Ascending aorta (tissue), 2 donors: ENCODE data around the gene PKIG. TPM values are rescaled to one million over a fixed set of nuclear protein-coding genes. Genes with fewer than 3 reads are reported as not detected.

Source experiments
- DNase-seq, 2 donors: peaks; one replicate each; pipeline ENCODE4 v3.0.0-alpha.2; 2019; ENCODE audit warnings: low spot score in 2 of 2
- H3K27ac ChIP-seq, 2 donors: fragments of 200-600 bp; sonication (generic); one replicate each; pipeline ENCODE4 v1.5.1; 2016 to 2017; ENCODE audit warnings: mild to moderate bottlenecking in 1 of 2
- H3K27me3 ChIP-seq: fragments of 200-600 bp; sonication (generic); one replicate; pipeline ENCODE4 v1.5.1; 2017
- H3K36me3 ChIP-seq, 2 donors: fragments of 200-600 bp; sonication (generic); one replicate each; pipeline ENCODE4 v1.5.1; 2016
- H3K4me1 ChIP-seq, 2 donors: fragments of 200-600 bp; sonication (generic); one replicate each; pipeline ENCODE4 v1.5.1; 2016 to 2017; ENCODE audit warnings: mild to moderate bottlenecking in 1 of 2
- H3K4me3 ChIP-seq, 2 donors: fragments of 200-600 bp; sonication (generic); one replicate each; pipeline ENCODE4 v1.5.1; 2016 to 2017; ENCODE audit warnings: mild to moderate bottlenecking in 1 of 2
- H3K9me3 ChIP-seq, 2 donors: fragments of 200-600 bp; sonication (generic); one replicate each; pipeline ENCODE4 v1.5.1; 2016
- CTCF ChIP-seq, 3 experiments: fragments of 200-600 bp in 2 of 3; fragments of 450-650 bp in 1 of 3; sonication (generic) in 2 of 3; IDR thresholded peaks; one replicate each; pipeline ENCODE4 v1.5.1; 2016 to 2019; ENCODE audit warnings: antibody characterized with exemption in 3 of 3, mild to moderate bottlenecking in 1 of 3, moderate library complexity in 1 of 3
- intact Hi-C: fragments of 100-400 bp; cut with DNase I; formaldehyde crosslinking; loops from one replicate; pipeline ENCODE4 v1.15.1; 2023
- total RNA-seq: library from RNA; depleted of rRNA; stranded (reverse); fragments of >200 nt; gene quantifications from one replicate; pipeline ENCODE4 v1.1.0, GENCODE V29; 2016

Gene PKIG
- total RNA-seq, 1 donor from 2014 or later = 84.7 TPM

- Histone ChIP-seq H3K4me3 (no peak overlapping the region), H3K9me3 (no peaks in the 10 kb centered on the region), H3K4me1 (peaks cover 37 to 71% of the 10 kb centered on the region in 2 donors), H3K27ac (peak overlapping the region; percentile 97), H3K36me3 (no peaks in the 10 kb centered on the region), H3K27me3 (no peaks in the 10 kb centered on the region)
- intact Hi-C loops = loop anchor here (2.0 to 5.0 kb wide), 5 partner anchors 14 to 388 kb away; partner anchors contain the start of genes KCNK15, OSER1 and SERINC3
- no peak for TF ChIP-seq CTCF (IDR thresholded peaks at IDR 0.05)
- DNase-seq = no peak
Measured at GRCh38 chr20:44600301-44600700, 17.9 kb downstream of the PKIG start.

- peak overlapping the region; percentile 97 for H3K27ac ChIP-seq
- DNase-seq = no peak
- H3K9me3 ChIP-seq = no peaks in the 10 kb centered on the region
- H3K4me3 ChIP-seq = peak overlapping the region in 1 of 2 donors; percentile 46
- intact Hi-C loops = loop anchor here (2.0 to 5.0 kb wide), 5 partner anchors 14 to 388 kb away; partner anchors contain the start of genes KCNK15, OSER1 and SERINC3
- no peak for TF ChIP-seq CTCF (IDR thresholded peaks at IDR 0.05)
- H3K4me1 ChIP-seq = peaks cover 37 to 67% of the 10 kb centered on the region in 2 donors
- H3K36me3 ChIP-seq = no peaks in the 10 kb centered on the region
- no peaks in the 10 kb centered on the region for H3K27me3 ChIP-seq
Measured at GRCh38 chr20:44600758-44601201, 18.4 kb downstream of the PKIG start.

- intact Hi-C loops = loop anchor here (2.0 to 5.0 kb wide), 5 partner anchors 14 to 389 kb away; partner anchors contain the start of genes KCNK15, OSER1 and SERINC3
- Histone ChIP-seq H3K9me3 (no peaks in the 10 kb centered on the region), H3K27me3 (no peaks in the 10 kb centered on the region), H3K4me3 (peak overlapping the region in 1 of 2 donors; percentile 46), H3K4me1 (peaks cover 37 to 67% of the 10 kb centered on the region in 2 donors), H3K27ac (peak overlapping the region; percentile 97), H3K36me3 (no peaks in the 10 kb centered on the region)
- no peak for DNase-seq
- TF ChIP-seq CTCF (IDR thresholded peaks at IDR 0.05) = no peak
Measured at GRCh38 chr20:44601236-44601671, 18.9 kb downstream of the PKIG start.

- H3K9me3 ChIP-seq = no peaks in the 10 kb centered on the region
- no peaks in the 10 kb centered on the region for H3K27me3 ChIP-seq
- H3K4me3 ChIP-seq = no peak overlapping the region
- peak in 1 of 2 donors; percentile 92 for DNase-seq
- intact Hi-C loops = loop anchor here (2.0 to 5.0 kb wide), 5 partner anchors 15 to 390 kb away; partner anchors contain the start of genes KCNK15, OSER1 and SERINC3
- no peaks in the 10 kb centered on the region for H3K36me3 ChIP-seq
- H3K4me1 ChIP-seq = peaks cover 37 to 62% of the 10 kb centered on the region in 2 donors
- TF ChIP-seq CTCF (IDR thresholded peaks at IDR 0.05) = no peak
- H3K27ac ChIP-seq = peak overlapping the region; percentile 97
Measured at GRCh38 chr20:44601801-44602204, 19.4 kb downstream of the PKIG start.

- Histone ChIP-seq H3K36me3 (no peaks in the 10 kb centered on the region), H3K4me1 (peaks cover 30 to 48% of the 10 kb centered on the region in 2 donors), H3K9me3 (no peaks in the 10 kb centered on the region), H3K27me3 (no peaks in the 10 kb centered on the region), H3K27ac (peak overlapping the region; percentile 97), H3K4me3 (no peak overlapping the region)
- intact Hi-C loops = loop anchor here (5.0 kb wide), 2 partner anchors 144 to 391 kb away; partner anchors contain the start of genes KCNK15 and OSER1
- no peak for DNase-seq
- TF ChIP-seq CTCF (IDR thresholded peaks at IDR 0.05) = no peak
Measured at GRCh38 chr20:44603327-44603726, 20.9 kb downstream of the PKIG start.
